Measurements from ENCODE around the gene ADARB2.
"Not testable (repeated sequence)": the region's sequence is repeated elsewhere in the genome, so short reads cannot be mapped to it uniquely, and the experiment has no call there.

ADARB2 gene

DNA sequence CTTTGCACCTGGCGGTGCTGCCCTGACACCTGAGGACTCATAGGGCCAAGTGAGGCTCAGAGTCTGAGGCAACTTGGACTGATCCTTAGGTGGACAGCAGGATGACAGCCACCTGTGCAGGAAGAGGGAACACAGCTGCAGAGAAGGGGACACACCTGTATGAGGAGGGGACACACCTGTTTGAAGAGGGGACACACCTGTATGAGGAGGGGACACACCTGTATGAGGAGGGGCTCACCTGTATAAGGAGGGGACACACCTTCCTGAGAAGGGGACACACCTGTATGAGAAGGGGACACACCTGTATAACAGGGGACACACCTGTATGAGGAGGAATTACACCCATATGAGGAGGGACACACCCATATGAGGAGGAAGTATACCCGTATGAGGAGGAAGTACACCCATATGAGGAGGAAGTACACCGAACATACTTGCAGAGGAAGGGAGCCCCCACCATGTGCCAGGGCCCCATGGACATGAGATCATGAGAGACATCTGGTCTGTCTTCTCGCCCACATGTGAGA, 285.9 kb downstream of the ADARB2 start:
- no peak for DNase-seq

GRCh38 chr10:1449572-1450205, 287.6 kb downstream of the ADARB2 start:
- DNase-seq: no peak

DNA sequence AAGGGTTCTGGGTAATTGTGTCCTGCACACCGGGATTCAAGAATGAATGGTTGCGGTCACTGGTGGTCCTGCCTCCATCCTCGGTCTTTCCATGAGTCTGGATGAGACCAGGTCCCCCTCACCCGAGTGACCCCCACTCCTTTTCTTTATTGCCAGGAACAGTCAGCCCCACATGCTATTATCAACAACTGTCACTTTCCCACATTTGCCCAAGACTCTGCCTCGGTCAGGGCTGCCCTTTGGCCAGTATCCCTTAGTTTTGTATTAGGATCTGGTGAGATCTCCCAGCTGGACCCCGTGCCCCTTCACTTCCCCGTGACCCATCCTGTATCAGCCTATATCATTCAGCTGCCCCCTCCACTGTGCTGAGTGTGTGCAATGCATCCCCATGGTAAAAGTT, 288.3 kb downstream of the ADARB2 start:
- DNase-seq: no peak

- no peak for DNase-seq
Measured at GRCh38 chr10:1448252-1448930, 288.9 kb downstream of the ADARB2 start.

- no peak for DNase-seq
Measured at GRCh38 chr10:1444826-1445225, 292.5 kb downstream of the ADARB2 start.

GRCh38 chr10:1440897-1441296, 296.4 kb downstream of the ADARB2 start:
- DNase-seq: no peak

DNA sequence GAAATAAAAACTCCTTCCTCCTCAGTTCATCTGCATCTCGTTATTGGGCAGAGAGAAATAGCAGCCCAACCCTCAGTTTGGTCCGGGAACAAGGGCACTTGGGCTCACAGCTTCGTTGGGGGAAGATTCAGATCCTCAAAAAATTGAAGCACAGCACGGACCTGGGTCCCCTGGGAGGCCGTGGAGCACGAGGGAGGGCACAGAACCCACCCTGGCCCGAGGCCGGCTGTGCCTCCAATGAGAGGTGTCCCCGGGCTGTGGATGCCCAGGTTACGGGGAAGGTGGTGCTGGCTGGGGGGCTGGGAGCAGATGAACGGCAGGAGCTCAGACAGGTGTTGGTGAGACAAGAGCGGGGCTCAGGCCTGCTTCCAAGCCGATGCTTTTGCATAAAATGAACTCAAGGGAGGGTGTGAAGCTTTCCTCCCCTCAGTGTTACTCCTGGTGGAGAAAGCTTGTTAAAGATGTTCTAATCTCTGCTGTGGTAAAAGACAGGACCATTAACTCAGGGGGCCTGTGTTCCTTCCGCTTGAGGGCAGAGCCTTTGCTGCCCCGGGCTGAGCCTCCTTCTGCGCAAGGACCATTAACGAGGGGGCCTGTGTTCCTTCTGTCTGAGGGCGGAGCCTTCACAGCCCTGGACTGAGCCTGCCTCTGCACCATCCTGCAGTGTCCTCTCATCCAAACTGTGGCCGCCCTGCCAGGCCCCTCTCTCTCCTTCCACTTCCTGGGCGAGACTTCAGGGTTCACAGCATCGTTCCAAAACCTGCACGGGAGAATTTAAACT, 302.2 kb downstream of the ADARB2 start:
- DNase-seq: no peak

- no peak for DNase-seq
Measured at GRCh38 chr10:1434202-1434601, 303.1 kb downstream of the ADARB2 start.

DNA sequence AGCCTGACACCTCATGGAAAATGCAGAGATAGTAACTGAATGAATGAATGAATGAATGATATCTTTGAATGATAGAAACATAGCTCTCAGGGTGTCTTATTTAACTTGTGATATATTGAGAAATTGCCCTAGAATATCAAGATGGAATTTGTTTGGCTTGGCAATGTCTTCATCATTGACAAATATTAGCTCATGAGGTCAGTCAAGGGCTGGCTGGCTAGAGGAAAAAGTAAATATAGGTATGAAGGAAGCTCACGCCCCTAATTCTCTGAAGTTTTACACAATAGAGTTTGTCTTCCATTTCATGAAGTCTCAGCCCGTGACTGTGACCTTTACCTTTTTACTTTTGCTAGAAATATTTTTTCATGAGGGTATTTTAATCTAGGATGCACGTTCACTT, 305.2 kb downstream of the ADARB2 start:
- no peak for DNase-seq

DNA sequence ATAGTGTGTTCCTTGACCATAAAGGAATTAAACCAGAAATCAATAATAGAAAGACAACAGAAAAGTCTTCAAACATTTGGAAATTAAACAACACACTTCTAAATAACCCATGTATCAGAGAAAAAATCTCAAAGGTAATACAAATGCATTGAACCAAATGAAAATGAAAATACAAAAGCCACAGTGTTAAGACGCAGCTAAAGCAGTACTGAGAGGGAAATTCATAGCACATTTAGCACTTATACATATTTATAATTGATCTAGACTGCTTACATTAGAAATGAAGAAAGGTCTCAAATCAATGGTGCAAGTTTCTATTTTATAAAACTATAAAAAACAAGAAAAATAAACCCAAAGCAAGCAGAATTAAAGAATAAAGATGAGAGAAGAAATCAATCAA, 306.1 kb downstream of the ADARB2 start:
- no peak for DNase-seq

GRCh38 chr10:1427521-1428186, 309.7 kb downstream of the ADARB2 start:
- DNase-seq: not testable (repeated sequence)

DNA sequence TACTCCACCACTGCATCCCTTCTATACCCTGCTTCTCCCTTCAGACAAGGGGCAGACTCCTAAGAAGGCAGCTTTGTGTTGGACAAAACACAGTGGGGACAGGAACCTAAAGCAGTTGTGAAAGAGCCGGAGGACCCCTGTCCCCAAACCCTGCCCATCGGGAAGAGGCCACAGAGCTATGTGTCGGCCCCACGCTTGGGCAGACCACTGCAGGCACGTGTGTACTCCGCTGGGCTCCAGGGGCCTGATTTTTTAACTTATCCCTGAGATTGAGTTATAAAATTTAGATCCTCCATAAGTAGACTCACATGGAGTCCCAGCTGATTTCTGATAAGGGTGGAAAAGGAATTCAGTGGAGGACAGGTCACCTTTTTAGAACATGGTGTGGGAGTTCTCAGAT, 310.5 kb downstream of the ADARB2 start:
- DNase-seq: no peak

DNA sequence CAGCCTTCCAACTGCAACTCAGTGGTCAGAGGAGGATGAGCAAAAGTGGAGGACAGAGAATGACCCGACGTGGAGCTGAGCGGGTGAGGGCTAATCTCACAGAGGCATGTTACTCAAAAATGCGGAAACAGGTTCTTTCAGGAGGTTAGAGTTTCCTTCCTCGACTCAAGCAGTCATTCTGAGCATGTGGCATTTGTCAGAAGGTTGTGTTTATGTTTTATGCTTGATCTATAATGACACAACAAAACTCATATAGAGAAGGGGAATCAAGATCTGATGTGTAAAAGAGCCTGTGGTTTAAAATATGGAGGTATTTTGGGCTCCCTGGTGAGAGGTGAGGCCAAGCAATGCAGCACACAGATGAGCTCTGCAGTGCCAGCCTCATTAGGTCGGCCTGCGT, 311.4 kb downstream of the ADARB2 start:
- DNase-seq: no peak

- DNase-seq: no peak
Measured at GRCh38 chr10:1424648-1425047, 312.7 kb downstream of the ADARB2 start.

DNA sequence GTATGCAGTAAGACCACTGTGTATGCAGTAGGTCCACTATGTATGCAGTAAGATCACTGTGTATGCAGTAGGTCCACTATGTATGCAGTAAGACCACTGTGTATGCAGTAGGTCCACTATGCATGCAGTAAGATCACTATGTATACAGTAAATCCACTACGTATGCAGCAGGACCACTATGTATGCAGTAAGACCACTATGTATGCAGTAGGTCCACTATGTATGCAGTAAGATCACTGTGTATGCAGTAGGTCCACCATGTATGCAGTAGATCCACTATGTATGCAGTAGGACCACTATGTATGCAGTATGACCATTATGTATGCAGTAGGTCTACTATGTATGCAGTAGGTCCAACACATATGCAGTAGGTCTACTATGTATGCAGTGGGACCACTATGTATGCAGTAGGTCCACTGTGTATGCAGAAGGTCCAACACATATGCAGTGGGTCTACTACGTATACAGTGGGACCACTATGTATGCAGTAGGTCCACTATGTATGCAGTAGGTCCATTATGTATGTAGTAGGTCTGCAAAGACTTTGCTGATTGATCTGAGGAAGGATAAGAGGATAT, 313.6 kb downstream of the ADARB2 start:
- no peak for DNase-seq

- DNase-seq: no peak
Measured at GRCh38 chr10:1422275-1422674, 315.1 kb downstream of the ADARB2 start.

DNA sequence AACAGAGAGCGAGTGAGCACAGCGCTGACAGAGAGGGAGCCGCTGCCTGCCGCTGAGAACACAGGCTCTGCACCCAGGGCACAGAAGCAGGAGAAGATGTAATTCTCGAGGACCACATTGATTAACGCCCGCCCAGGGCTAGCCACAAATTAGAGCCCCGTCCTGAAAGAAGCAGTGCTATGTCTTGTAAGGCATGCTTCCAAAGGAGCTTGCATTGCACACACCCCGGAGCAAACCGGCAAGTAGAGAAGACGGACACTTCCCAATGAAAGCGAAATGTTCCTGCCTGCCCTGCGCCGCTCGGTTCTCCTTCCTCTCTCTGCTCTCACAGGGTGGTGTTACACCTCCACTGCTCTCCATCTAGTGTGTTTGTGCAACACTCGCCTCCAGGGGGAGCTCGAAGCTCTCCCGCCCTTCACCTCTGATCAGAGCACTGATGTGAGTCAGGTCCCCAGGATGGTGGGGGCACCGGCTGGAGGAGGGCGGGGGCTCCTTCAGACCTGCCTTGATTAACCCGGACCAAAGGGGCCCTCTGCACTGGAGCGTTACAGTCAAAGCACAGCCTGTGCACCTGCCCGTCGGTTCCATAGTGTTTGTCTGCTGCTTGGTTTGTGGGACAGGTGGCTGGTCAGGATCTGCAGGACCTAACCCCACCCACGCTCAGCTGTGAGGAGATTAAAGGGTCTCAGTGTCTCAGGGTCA, 316.5 kb downstream of the ADARB2 start:
- peak; percentile 70 for DNase-seq

DNA sequence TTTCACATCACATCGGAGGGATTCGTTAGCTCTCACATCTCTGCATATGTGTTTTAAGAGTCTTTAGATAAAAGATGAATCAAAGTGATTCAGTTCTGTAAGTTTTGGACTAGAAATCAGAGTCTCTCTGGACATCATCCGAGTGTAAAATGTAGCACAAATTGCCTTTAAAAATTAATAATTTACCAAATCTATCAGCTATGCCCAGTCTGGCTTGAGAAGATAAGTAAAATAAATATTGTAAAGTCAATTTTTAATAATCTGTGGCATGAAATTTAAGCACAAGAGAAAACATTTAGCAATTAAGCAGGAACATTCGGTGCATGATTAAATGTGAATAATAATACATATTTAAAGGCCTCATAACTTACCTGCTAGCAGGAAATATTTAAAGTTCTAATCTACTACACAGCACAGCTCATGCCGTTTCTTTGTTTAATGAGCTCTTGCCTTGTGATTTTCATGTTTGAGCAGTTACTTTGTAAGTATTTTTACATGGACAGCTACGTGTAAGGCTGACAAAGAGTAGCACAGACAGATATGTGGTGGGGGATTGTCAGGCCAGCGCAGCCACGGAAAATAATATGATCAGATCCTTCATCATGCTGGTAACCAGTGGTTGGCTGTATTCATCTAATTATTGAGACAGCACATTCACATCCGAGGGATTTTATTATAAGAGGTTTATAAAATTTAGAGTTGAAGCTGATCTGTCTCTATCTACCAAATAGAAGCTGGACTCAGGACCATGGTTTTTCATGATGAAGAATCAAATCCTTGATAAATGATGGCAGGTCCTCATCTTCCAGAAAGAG, 317.3 kb downstream of the ADARB2 start:
- no peak for DNase-seq

- no peak for DNase-seq
Measured at GRCh38 chr10:1418031-1418550, 319.2 kb downstream of the ADARB2 start.

DNA sequence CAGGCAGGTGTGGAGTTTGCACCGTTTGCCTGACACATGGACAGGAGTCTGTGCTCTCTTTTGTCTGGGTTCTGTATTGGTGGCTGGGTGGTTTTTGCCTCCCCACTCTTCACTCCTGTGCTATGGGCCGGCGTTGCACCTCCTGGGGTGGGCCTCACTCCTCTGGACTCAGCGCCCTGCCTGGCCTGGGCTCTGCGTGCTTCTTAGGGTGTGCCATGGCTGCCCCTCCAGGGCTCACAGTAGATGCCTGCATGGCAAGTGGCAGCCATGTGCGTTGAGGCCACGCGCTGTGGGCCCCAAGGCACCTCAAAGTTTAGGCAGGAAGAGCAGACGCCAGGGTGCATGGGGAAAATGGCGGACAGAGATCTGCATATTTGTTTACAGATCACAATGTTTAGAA, 319.8 kb downstream of the ADARB2 start:
- DNase-seq: no peak

DNA sequence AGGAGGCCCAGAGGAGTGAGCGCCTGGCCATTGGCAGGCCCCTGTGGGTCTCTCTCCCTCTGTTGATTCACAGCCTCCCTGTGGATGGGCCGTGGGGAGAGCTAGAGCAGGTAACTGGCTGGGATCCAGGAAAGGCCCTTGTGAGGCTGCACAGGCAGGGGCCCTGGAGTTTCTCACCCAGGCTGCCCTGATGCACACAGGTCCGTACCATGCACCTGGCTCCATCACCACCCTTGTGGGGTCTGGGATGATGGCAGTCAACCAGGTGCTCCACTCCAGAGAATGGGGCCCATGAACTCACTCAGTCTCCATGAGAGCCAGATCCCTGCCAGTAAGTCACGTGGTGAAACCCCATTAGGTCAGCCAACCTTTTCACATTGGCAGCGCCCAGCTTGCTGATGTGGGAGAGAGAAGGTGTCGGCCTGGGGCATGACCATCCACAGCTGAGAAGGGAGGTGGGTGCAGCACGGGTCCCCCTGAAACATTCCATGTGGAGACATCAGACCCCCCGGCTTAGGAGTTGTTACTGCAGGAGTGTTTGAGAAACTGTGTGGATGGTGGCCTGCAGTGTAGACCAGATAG, 320.8 kb downstream of the ADARB2 start:
- no peak for DNase-seq

All from stimulated activated CD4-positive, alpha-beta T cell treated with anti-CD3 and anti-CD28 coated beads, Interleukin-1b, Interleukin-23, amount 100 ng/mL, for 48 hours (primary cell).